Stimulated activated CD4-positive, alpha-beta T cell treated with anti-CD3 and anti-CD28 coated beads, Interleukin-4, amount 100 ng/mL, for 4 hours (primary cell): ENCODE data around the gene WEE2.
"Not testable (repeated sequence)": the region's sequence is repeated elsewhere in the genome, so short reads cannot be mapped to it uniquely, and the experiment has no call there.

Experiments
- DNase-seq, 2 experiments: peaks; one replicate each; pipeline ENCODE4 v3.0.0-alpha.2; 2020

The WEE2 gene

GRCh38 chr7:141715794-141716689 is 7.9 kb downstream of the WEE2 start:
- DNase-seq, result no peak

GRCh38 chr7:141717450-141717849 is 9.3 kb downstream of the WEE2 start:
- no peak for DNase-seq

- no peak for DNase-seq
Observed at GRCh38 chr7:141722529-141722928, 14.4 kb downstream of the WEE2 start.

GRCh38 chr7:141729020-141729419 is 20.9 kb downstream of the WEE2 start:
- no peak for DNase-seq

GRCh38 chr7:141731476-141732149 is 23.5 kb downstream of the WEE2 start:
- no peak for DNase-seq

GRCh38 chr7:141737118-141737835 is 29.1 kb downstream of the WEE2 start:
- DNase-seq, result no peak

GRCh38 chr7:141737836-141738591 is 29.9 kb downstream of the WEE2 start, which contains the start of gene SSBP1:
Gene SSBP1, plus strand, starts transcription at chr7:141738358. Its CDS starts 809 bp downstream, at chr7:141739167.
- peak; percentile 79 to 93 for DNase-seq

GRCh38 chr7:141738592-141739013 is 30.4 kb downstream of the WEE2 start:
- DNase-seq, result no peak

GRCh38 chr7:141739250-141739649 is 31.1 kb downstream of the WEE2 start:
- no peak for DNase-seq

- no peak for DNase-seq
Observed at GRCh38 chr7:141742229-141742628, 34.1 kb downstream of the WEE2 start.

- DNase-seq, result no peak
Observed at GRCh38 chr7:141744131-141744530, 36.0 kb downstream of the WEE2 start.

GRCh38 chr7:141748396-141748795 is 40.2 kb downstream of the WEE2 start:
- DNase-seq, result no peak

- not testable (repeated sequence) for DNase-seq
Observed at GRCh38 chr7:141751904-141752303, 43.8 kb downstream of the WEE2 start.

GRCh38 chr7:141752634-141753033 is 44.5 kb downstream of the WEE2 start:
- DNase-seq, result no peak

- no peak for DNase-seq
Observed at GRCh38 chr7:141754939-141755338, 46.8 kb downstream of the WEE2 start.

GRCh38 chr7:141763797-141764196 is 55.6 kb downstream of the WEE2 start, which contains the start of gene TAS2R3:
Gene TAS2R3, plus strand, starts transcription at chr7:141764097. Its CDS starts 62 bp downstream, at chr7:141764159.
- DNase-seq, result no peak

GRCh38 chr7:141770083-141770583 is 62.0 kb downstream of the WEE2 start:
- DNase-seq, result not testable (repeated sequence)

- no peak for DNase-seq
Observed at GRCh38 chr7:141776374-141776773, 68.2 kb downstream of the WEE2 start, which contains the start of gene TAS2R4. Gene TAS2R4, plus strand, starts transcription at chr7:141776674. Its CDS starts 1,815 bp downstream, at chr7:141778489.
